WTC11 (cell line): ENCODE results near the gene GNAI3.

ENCODE experiments used
- ATF1 ChIP-seq: sonication (generic); formaldehyde crosslinking; IDR thresholded peaks from 2 replicates; pipeline ENCODE4 v1.8.1; 2023; ENCODE audit warnings: mild to moderate bottlenecking, moderate library complexity, missing genetic modification reagents
- CTCF ChIP-seq: fragments of 200-600 bp; IDR thresholded peaks from 2 replicates; pipeline ENCODE4 v1.8.0; 2022; ENCODE audit warnings: antibody characterized with exemption
- GABPB1 ChIP-seq: sonication (generic); formaldehyde crosslinking; IDR thresholded peaks from 2 replicates; pipeline ENCODE4 v1.8.1; 2023; ENCODE audit warnings: mild to moderate bottlenecking, missing genetic modification reagents
- MAX ChIP-seq: sonication (generic); formaldehyde crosslinking; IDR thresholded peaks from 2 replicates; pipeline ENCODE4 v1.8.0; 2022; ENCODE audit warnings: mild to moderate bottlenecking, missing genetic modification reagents
- NFATC4 ChIP-seq: fragments of 250-450 bp; sonication (Bioruptor Pico); IDR thresholded peaks from 2 replicates; pipeline ENCODE4 v1.9.0; 2021; ENCODE audit warnings: mild to moderate bottlenecking
- NR2C2 ChIP-seq: sonication (generic); formaldehyde crosslinking; IDR thresholded peaks from 2 replicates; pipeline ENCODE4 v1.8.0; 2022; ENCODE audit warnings: mild to moderate bottlenecking, missing genetic modification reagents
- NR3C1 ChIP-seq: sonication (generic); formaldehyde crosslinking; conservative IDR thresholded peaks from 2 replicates; pipeline ENCODE4 v1.8.1; 2023; ENCODE audit warnings: low read depth, mild to moderate bottlenecking, missing genetic modification reagents
- PRDM15 ChIP-seq: sonication (generic); formaldehyde crosslinking; IDR thresholded peaks from 2 replicates; pipeline ENCODE4 v1.8.0; 2022; ENCODE audit warnings: missing genetic modification reagents

GRCh38 chr1:109627692-109628399, 79.4 kb downstream of the GNAI3 start:
- TF ChIP-seq CTCF, result no peak
- TF ChIP-seq GABPB1 (CRISPR knock-in tag), result no peak
- no peak for TF ChIP-seq MAX (CRISPR knock-in tag)
- TF ChIP-seq NR2C2 (CRISPR knock-in tag), result no peak
- TF ChIP-seq PRDM15, result no peak
- no peak for TF ChIP-seq NFATC4 (CRISPR knock-in tag)
- TF ChIP-seq NR3C1 (CRISPR knock-in tag), result no peak
- TF ChIP-seq ATF1 (CRISPR knock-in tag), result no peak
